Measurements from ENCODE around the gene HIVEP3.

DNA sequence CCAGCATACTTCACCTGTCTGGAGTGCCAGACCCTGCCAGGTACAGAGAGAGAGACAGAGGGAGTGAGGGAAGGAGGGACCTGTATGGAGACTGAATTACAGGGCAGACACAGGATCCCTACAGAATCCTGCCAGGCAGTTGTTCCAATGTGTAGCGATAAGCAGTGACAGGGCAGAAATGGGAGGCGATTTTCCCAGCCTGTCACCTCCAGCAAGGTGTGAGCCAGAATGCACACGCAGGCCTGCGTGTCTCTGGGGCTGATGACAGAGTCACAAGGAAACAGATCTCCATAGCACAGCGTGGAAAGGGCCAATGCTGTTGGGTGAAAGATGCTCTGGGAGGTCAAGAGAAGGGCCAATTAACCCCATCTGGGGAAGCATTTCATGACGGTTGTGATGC, 111.3 kb downstream of the HIVEP3 start:
- no peak for TF ChIP-seq ZBTB20 (tag by site-specific recombination; IDR thresholded peaks at IDR 0.05)
- TF ChIP-seq SCRT2 (tag by site-specific recombination; IDR thresholded peaks at IDR 0.05) = no peak
- TF ChIP-seq, protein P1, sequence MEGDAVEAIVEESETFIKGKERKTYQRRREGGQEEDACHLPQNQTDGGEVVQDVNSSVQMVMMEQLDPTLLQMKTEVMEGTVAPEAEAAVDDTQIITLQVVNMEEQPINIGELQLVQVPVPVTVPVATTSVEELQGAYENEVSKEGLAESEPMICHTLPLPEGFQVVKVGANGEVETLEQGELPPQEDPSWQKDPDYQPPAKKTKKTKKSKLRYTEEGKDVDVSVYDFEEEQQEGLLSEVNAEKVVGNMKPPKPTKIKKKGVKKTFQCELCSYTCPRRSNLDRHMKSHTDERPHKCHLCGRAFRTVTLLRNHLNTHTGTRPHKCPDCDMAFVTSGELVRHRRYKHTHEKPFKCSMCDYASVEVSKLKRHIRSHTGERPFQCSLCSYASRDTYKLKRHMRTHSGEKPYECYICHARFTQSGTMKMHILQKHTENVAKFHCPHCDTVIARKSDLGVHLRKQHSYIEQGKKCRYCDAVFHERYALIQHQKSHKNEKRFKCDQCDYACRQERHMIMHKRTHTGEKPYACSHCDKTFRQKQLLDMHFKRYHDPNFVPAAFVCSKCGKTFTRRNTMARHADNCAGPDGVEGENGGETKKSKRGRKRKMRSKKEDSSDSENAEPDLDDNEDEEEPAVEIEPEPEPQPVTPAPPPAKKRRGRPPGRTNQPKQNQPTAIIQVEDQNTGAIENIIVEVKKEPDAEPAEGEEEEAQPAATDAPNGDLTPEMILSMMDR (tag by site-specific recombination; IDR thresholded peaks at IDR 0.05) = no peak
- TF ChIP-seq, protein P2, sequence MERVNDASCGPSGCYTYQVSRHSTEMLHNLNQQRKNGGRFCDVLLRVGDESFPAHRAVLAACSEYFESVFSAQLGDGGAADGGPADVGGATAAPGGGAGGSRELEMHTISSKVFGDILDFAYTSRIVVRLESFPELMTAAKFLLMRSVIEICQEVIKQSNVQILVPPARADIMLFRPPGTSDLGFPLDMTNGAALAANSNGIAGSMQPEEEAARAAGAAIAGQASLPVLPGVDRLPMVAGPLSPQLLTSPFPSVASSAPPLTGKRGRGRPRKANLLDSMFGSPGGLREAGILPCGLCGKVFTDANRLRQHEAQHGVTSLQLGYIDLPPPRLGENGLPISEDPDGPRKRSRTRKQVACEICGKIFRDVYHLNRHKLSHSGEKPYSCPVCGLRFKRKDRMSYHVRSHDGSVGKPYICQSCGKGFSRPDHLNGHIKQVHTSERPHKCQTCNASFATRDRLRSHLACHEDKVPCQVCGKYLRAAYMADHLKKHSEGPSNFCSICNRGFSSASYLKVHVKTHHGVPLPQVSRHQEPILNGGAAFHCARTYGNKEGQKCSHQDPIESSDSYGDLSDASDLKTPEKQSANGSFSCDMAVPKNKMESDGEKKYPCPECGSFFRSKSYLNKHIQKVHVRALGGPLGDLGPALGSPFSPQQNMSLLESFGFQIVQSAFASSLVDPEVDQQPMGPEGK (tag by site-specific recombination; IDR thresholded peaks at IDR 0.05) = no peak
- TF ChIP-seq ZNF513 (tag by site-specific recombination; IDR thresholded peaks at IDR 0.05) = no peak
- TF ChIP-seq GFI1B (tag by site-specific recombination; IDR thresholded peaks at IDR 0.05) = no peak
- TF ChIP-seq ZNF121 (tag by site-specific recombination; IDR thresholded peaks at IDR 0.05) = no peak

Data from HEK293 (cell line).